Measurements from ENCODE around the gene PI3.

- no peak for TF ChIP-seq EZH2 (IDR thresholded peaks at IDR 0.05; ENCODE audit: borderline replicate concordance)
- no peak for TF ChIP-seq EZH2phosphoT487 (IDR thresholded peaks at IDR 0.05; ENCODE audit: low read depth, severe bottlenecking, unreplicated experiment)
Observed at GRCh38 chr20:45173522-45173921, 1.2 kb upstream of the PI3 start.
